Measurements from ENCODE around the gene ROR1.

The ROR1 gene

DNA sequence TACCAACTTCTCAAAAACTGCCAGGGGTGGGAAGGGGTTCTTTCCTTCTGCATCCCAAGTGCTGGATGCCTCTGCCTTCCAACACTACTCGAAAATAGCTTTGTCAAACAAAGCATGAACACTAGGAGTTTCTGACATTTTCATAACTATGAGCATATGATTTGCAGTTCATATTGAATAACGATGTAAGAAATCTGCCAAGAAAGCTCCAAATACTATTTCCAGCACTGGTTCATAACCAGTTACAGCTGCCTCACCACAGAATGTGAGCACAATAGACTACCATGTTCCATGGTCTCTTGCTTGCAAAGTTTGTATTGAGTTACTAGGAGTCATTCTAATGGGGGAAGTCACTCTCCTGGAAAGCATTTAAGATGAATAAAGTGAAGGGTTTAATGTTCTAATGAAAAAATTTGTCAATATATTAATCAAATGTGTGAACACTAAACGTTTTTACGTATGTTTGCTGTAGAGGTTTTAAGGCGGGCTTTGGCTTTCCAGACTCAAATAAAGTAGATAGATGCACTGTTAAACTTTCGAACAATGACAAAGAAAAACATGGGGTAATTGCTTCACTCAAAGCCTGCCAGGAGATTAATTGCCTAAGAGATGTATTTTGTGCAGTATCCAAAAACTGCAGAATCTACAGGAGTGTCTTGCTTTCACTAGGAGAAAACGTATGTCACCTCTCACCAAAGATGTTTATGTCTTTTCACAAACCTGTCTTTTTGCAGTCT is 351.1 kb downstream of the ROR1 start:
- no peak overlapping the region for H3K4me3 ChIP-seq (ENCODE audit: low read length)
- no peak overlapping the region for H3K27ac ChIP-seq (ENCODE audit: low read length)
- no peaks in the 10 kb centered on the region for H4K20me1 ChIP-seq (ENCODE audit: insufficient read depth, low read length)
- no peaks in the 10 kb centered on the region for H3K36me3 ChIP-seq (replicated peaks; ENCODE audit: insufficient read depth, low read length)
- H2AFZ ChIP-seq (ENCODE audit: low read length): no peak overlapping the region
- no peak overlapping the region for H3K4me2 ChIP-seq (ENCODE audit: low read depth, low read length)
- H3K27me3 ChIP-seq (replicated peaks; ENCODE audit: insufficient read depth, low read length): no peaks in the 10 kb centered on the region
- H3F3A ChIP-seq (ENCODE audit: insufficient read depth, low read length): no peaks in the 10 kb centered on the region
- no peaks in the 10 kb centered on the region for H3K9me2 ChIP-seq (replicated peaks; ENCODE audit: insufficient read depth, low read length)
- no peaks in the 10 kb centered on the region for H3K79me2 ChIP-seq (ENCODE audit: low read length)
- no peak overlapping the region for H3K9ac ChIP-seq (ENCODE audit: low read length)
- no peaks in the 10 kb centered on the region for H3K4me1 ChIP-seq (ENCODE audit: low read length)
- TF ChIP-seq, protein P1, sequence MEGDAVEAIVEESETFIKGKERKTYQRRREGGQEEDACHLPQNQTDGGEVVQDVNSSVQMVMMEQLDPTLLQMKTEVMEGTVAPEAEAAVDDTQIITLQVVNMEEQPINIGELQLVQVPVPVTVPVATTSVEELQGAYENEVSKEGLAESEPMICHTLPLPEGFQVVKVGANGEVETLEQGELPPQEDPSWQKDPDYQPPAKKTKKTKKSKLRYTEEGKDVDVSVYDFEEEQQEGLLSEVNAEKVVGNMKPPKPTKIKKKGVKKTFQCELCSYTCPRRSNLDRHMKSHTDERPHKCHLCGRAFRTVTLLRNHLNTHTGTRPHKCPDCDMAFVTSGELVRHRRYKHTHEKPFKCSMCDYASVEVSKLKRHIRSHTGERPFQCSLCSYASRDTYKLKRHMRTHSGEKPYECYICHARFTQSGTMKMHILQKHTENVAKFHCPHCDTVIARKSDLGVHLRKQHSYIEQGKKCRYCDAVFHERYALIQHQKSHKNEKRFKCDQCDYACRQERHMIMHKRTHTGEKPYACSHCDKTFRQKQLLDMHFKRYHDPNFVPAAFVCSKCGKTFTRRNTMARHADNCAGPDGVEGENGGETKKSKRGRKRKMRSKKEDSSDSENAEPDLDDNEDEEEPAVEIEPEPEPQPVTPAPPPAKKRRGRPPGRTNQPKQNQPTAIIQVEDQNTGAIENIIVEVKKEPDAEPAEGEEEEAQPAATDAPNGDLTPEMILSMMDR (IDR thresholded peaks at IDR 0.05; ENCODE audit: low read length): no peak
- TF ChIP-seq EZH2 (optimal IDR thresholded peaks at IDR 0.05; ENCODE audit: low read depth, low read length): no peak
- TF ChIP-seq EZH2phosphoT487 (IDR thresholded peaks at IDR 0.05; ENCODE audit: low read length): no peak
- H3K9me3 ChIP-seq (replicated peaks; ENCODE audit: insufficient read depth, low read length): no peaks in the 10 kb centered on the region
- DNase-seq: no peak

DNA sequence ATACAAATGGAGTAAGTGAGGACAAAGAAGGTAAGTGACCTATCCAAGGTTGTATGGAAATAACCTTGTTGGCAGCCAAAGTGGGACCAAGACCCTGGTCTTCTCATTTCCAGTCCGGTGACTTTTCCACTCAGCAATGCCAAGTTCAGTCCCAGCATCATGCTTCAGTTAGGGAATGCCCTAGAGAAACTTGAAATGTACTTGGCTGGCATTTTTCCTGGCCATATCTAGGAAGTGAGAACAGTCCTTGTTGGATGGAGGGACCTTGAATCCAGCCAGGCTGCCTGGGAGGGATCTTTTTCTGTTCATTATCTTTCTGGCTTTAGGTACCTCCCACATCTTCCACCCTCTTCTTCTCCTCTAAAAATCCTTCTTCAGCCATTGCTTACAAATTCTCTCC is 352.8 kb downstream of the ROR1 start:
- H3F3A ChIP-seq (ENCODE audit: insufficient read depth, low read length): no peaks in the 10 kb centered on the region
- H3K4me2 ChIP-seq (ENCODE audit: low read depth, low read length): no peak overlapping the region
- no peak for TF ChIP-seq EZH2phosphoT487 (IDR thresholded peaks at IDR 0.05; ENCODE audit: low read length)
- TF ChIP-seq EZH2 (optimal IDR thresholded peaks at IDR 0.05; ENCODE audit: low read depth, low read length): no peak
- TF ChIP-seq, protein P1 (IDR thresholded peaks at IDR 0.05; ENCODE audit: low read length): no peak
- DNase-seq: no peak
- H4K20me1 ChIP-seq (ENCODE audit: insufficient read depth, low read length): no peaks in the 10 kb centered on the region
- no peak overlapping the region for H2AFZ ChIP-seq (ENCODE audit: low read length)
- H3K36me3 ChIP-seq (replicated peaks; ENCODE audit: insufficient read depth, low read length): no peaks in the 10 kb centered on the region
- no peak overlapping the region for H3K27ac ChIP-seq (ENCODE audit: low read length)
- H3K9ac ChIP-seq (ENCODE audit: low read length): no peak overlapping the region
- no peaks in the 10 kb centered on the region for H3K27me3 ChIP-seq (replicated peaks; ENCODE audit: insufficient read depth, low read length)
- no peak overlapping the region for H3K4me3 ChIP-seq (ENCODE audit: low read length)
- H3K79me2 ChIP-seq (ENCODE audit: low read length): no peaks in the 10 kb centered on the region
- no peaks in the 10 kb centered on the region for H3K9me3 ChIP-seq (replicated peaks; ENCODE audit: insufficient read depth, low read length)
- H3K9me2 ChIP-seq (replicated peaks; ENCODE audit: insufficient read depth, low read length): no peaks in the 10 kb centered on the region
- H3K4me1 ChIP-seq (ENCODE audit: low read length): no peaks in the 10 kb centered on the region

- Histone ChIP-seq H3K9me2 (replicated peaks; ENCODE audit: insufficient read depth, low read length) (no peaks in the 10 kb centered on the region), H3K27me3 (replicated peaks; ENCODE audit: insufficient read depth, low read length) (no peaks in the 10 kb centered on the region), H3F3A (ENCODE audit: insufficient read depth, low read length) (no peaks in the 10 kb centered on the region), H3K4me3 (ENCODE audit: low read length) (no peak overlapping the region), H3K36me3 (replicated peaks; ENCODE audit: insufficient read depth, low read length) (no peaks in the 10 kb centered on the region), H3K4me2 (ENCODE audit: low read depth, low read length) (no peak overlapping the region), H3K27ac (ENCODE audit: low read length) (no peak overlapping the region), H3K9ac (ENCODE audit: low read length) (no peak overlapping the region), H3K79me2 (ENCODE audit: low read length) (no peaks in the 10 kb centered on the region), H4K20me1 (ENCODE audit: insufficient read depth, low read length) (no peaks in the 10 kb centered on the region), H2AFZ (ENCODE audit: low read length) (no peak overlapping the region), H3K4me1 (ENCODE audit: low read length) (no peaks in the 10 kb centered on the region), H3K9me3 (replicated peaks; ENCODE audit: insufficient read depth, low read length) (no peaks in the 10 kb centered on the region)
- DNase-seq: no peak
- TF ChIP-seq EZH2phosphoT487 (IDR thresholded peaks at IDR 0.05; ENCODE audit: low read length) (no peak), EZH2 (optimal IDR thresholded peaks at IDR 0.05; ENCODE audit: low read depth, low read length) (no peak)
- TF ChIP-seq, protein P1 (IDR thresholded peaks at IDR 0.05; ENCODE audit: low read length): no peak
These were observed 353.5 kb downstream of the ROR1 start for GRCh38 chr1:64127297-64127696.
